Smooth muscle cell (in vitro differentiated cells): Measurements from ENCODE around the gene ARSG. TPM values are rescaled to one million over a fixed set of nuclear protein-coding genes. Genes with fewer than 3 reads are reported as not detected.

Experiments
- DNase-seq: peaks from one replicate; lab custom pipeline; 2025; ENCODE audit not compliant: unreplicated experiment; lab: John Stamatoyannopoulos, UW
- H2AFZ ChIP-seq: fragments of 200-600 bp; sonication (generic); 2 replicates; pipeline ENCODE4 v1.6.0; 2016; ENCODE audit warnings: antibody characterized with exemption, low read depth, mild to moderate bottlenecking
- H3F3A ChIP-seq: fragments of 200-600 bp; sonication (generic); 2 replicates; pipeline ENCODE4 v1.6.0; 2017; ENCODE audit warnings: antibody characterized with exemption, low read depth
- H3K27ac ChIP-seq: fragments of 200-600 bp; sonication (generic); 2 replicates; pipeline ENCODE4 v1.5.1; 2016; ENCODE audit warnings: low read depth, mild to moderate bottlenecking
- H3K27me3 ChIP-seq: fragments of 200-600 bp; sonication (generic); 2 replicates; pipeline ENCODE4 v1.6.1; 2016; ENCODE audit warnings: low read depth, mild to moderate bottlenecking
- H3K36me3 ChIP-seq: fragments of 200-600 bp; sonication (generic); 2 replicates; pipeline ENCODE4 v1.5.1; 2016; ENCODE audit warnings: low read depth
- H3K4me1 ChIP-seq: fragments of 200-600 bp; sonication (generic); 2 replicates; pipeline ENCODE4 v1.5.1; 2016; ENCODE audit warnings: low read depth
- H3K4me2 ChIP-seq: fragments of 200-600 bp; sonication (generic); 2 replicates; pipeline ENCODE4 v1.6.0; 2016; ENCODE audit warnings: mild to moderate bottlenecking
- H3K4me3 ChIP-seq: fragments of 200-600 bp; sonication (generic); 2 replicates; pipeline ENCODE4 v1.5.1; 2016; ENCODE audit warnings: mild to moderate bottlenecking
- H3K79me2 ChIP-seq: fragments of 200-600 bp; sonication (generic); 2 replicates; pipeline ENCODE4 v1.6.0; 2016; ENCODE audit warnings: low read depth, mild to moderate bottlenecking
- H3K9ac ChIP-seq: fragments of 200-600 bp; sonication (generic); 2 replicates; pipeline ENCODE4 v1.6.0; 2016; ENCODE audit warnings: low read depth
- H3K9me3 ChIP-seq: fragments of 200-600 bp; sonication (generic); replicated peaks from 2 replicates; pipeline ENCODE4 v1.5.1; 2016; ENCODE audit warnings: low read depth
- H4K20me1 ChIP-seq: fragments of 200-600 bp; sonication (generic); 2 replicates; pipeline ENCODE4 v1.6.0; 2016; ENCODE audit warnings: low read depth
- CTCF ChIP-seq: fragments of 200-600 bp; sonication (generic); IDR thresholded peaks from 2 replicates; pipeline ENCODE4 v1.5.1; 2017; ENCODE audit warnings: borderline replicate concordance, mild to moderate bottlenecking, antibody characterized with exemption; ENCODE audit not compliant: insufficient read depth, poor library complexity, severe bottlenecking
- WGBS: methylation state at CpG from one replicate; pipeline ENCODE4 v1.1.7; 2016; ENCODE audit warnings: low lambda C conversion rate; 5-methylcytosine and 5-hydroxymethylcytosine counted together
- polyA plus RNA-seq: library from polyadenylated mRNA; unstranded; fragments of >200 nt; fragmentation: Nextera tagmentation; extraction: Ambion mirVana; gene quantifications from 2 replicates; pipeline ENCODE4 v1.2.1, GENCODE V29; 2016
- total RNA-seq: library from RNA; depleted of rRNA; stranded (reverse); fragments of >200 nt; gene quantifications from 2 replicates; pipeline ENCODE4 v1.2.3, GENCODE V29; 2014

ARSG gene
- total and polyA plus RNA-seq, 2 experiments from 2014 or later: 1.0 to 2.4 TPM

- peaks cover 47% of the 10 kb centered on the region for H3K79me2 ChIP-seq
- no peak overlapping the region for H3K4me2 ChIP-seq
- 94% methylated on average over 5 of the region's 5 CpGs for WGBS
Measured at GRCh38 chr17:68451670-68452354, 160.5 kb downstream of the ARSG start.

GRCh38 chr17:68452724-68453290, 161.5 kb downstream of the ARSG start:
- TF ChIP-seq CTCF: no peak
- DNase-seq: no peak
- Histone ChIP-seq H3K9me3 (no peaks in the 10 kb centered on the region), H3K27me3 (no peaks in the 10 kb centered on the region), H3K9ac (no peak overlapping the region), H3K4me1 (no peaks in the 10 kb centered on the region), H3K4me2 (no peak overlapping the region), H3F3A (peaks cover 19% of the 10 kb centered on the region), H3K79me2 (peaks cover 47% of the 10 kb centered on the region), H3K27ac (peak overlapping the region; percentile 18), H3K36me3 (peaks cover 17% of the 10 kb centered on the region), H3K4me3 (no peak overlapping the region), H2AFZ (no peak overlapping the region), H4K20me1 (peaks cover 83% of the 10 kb centered on the region)
- WGBS: 72% methylated on average over 6 of the region's 6 CpGs

More at GRCh38 chr17:68451670-68452354, 160.5 kb downstream of the ARSG start:
- Histone ChIP-seq H3K9ac (no peak overlapping the region), H3K27ac (no peak overlapping the region), H3K9me3 (no peaks in the 10 kb centered on the region), H4K20me1 (peaks cover 92% of the 10 kb centered on the region), H3K36me3 (peaks cover 19% of the 10 kb centered on the region), H3F3A (peaks cover 16% of the 10 kb centered on the region), H2AFZ (no peak overlapping the region), H3K4me1 (no peaks in the 10 kb centered on the region), H3K4me3 (no peak overlapping the region), H3K27me3 (no peaks in the 10 kb centered on the region)
- TF ChIP-seq CTCF: no peak
- DNase-seq: no peak

GRCh38 chr17:68453991-68454665, 162.8 kb downstream of the ARSG start:
- peaks cover 73% of the 10 kb centered on the region for H4K20me1 ChIP-seq
- H3K9ac ChIP-seq: no peak overlapping the region
- no peaks in the 10 kb centered on the region for H3K4me1 ChIP-seq
- no peaks in the 10 kb centered on the region for H3K27me3 ChIP-seq
- H2AFZ ChIP-seq: no peak overlapping the region
- no peak for DNase-seq
- H3K4me2 ChIP-seq: no peak overlapping the region
- H3K79me2 ChIP-seq: peaks cover 47% of the 10 kb centered on the region
- peaks cover 5% of the 10 kb centered on the region for H3K36me3 ChIP-seq
- H3K9me3 ChIP-seq: no peaks in the 10 kb centered on the region
- H3F3A ChIP-seq: peaks cover 19% of the 10 kb centered on the region
- WGBS: 90% methylated on average over 5 of the region's 5 CpGs
- no peak overlapping the region for H3K4me3 ChIP-seq
- TF ChIP-seq CTCF: no peak
- peak overlapping the region; percentile 94 for H3K27ac ChIP-seq
